T-helper 17 cell (primary cell): ENCODE data around the gene KCNIP2. TPM values are rescaled to one million over a fixed set of nuclear protein-coding genes. Genes with fewer than 3 reads are reported as not detected.
"Not testable (repeated sequence)": the region's sequence is repeated elsewhere in the genome, so short reads cannot be mapped to it uniquely, and the experiment has no call there.

Experiments
- ATAC-seq: fragments of 150-1000 bp; cut with Tn5 transposase; 2 replicates; pipeline ENCODE4 v1.10.0; 2021; ENCODE audit warnings: mild to moderate bottlenecking, moderate library complexity
- DNase-seq, 3 donors: peaks; one replicate each; pipeline versions ENCODE4 v3.0.0 to v3.0.0-alpha.2; 2020 to 2021
- H3K9me3 ChIP-seq: one replicate; pipeline ENCODE4 v1.7.0; 2013; ENCODE audit warnings: low read length, mild to moderate bottlenecking; ENCODE audit not compliant: control insufficient read depth, poor library complexity, severe bottlenecking
- H3K27ac Mint-ChIP-seq: one replicate; pipeline ENCODE4 v1.8.0; 2022; ENCODE audit warnings: mild to moderate bottlenecking, moderate library complexity, mixed read lengths
- H3K27me3 Mint-ChIP-seq: one replicate; pipeline ENCODE4 v1.8.0; 2022; ENCODE audit warnings: mixed read lengths
- H3K36me3 Mint-ChIP-seq: one replicate; pipeline ENCODE4 v1.8.0; 2022; ENCODE audit warnings: low read depth, mixed read lengths
- H3K4me1 Mint-ChIP-seq: one replicate; pipeline ENCODE4 v1.8.0; 2022; ENCODE audit warnings: mild to moderate bottlenecking, mixed read lengths
- H3K4me3 Mint-ChIP-seq: one replicate; pipeline ENCODE4 v1.8.0; 2022; ENCODE audit warnings: mild to moderate bottlenecking, moderate library complexity, mixed read lengths
- total RNA-seq, 4 donors: library from RNA in 2 of 4; stranded (reverse) in 2 of 4; gene quantifications; one replicate each; pipeline ENCODE4 v1.2.3 and lab custom pipeline; 2022 to 2026

KCNIP2 gene
- total RNA-seq, 2 donors from 2014 or later = 2.9 to 4.1 TPM

GRCh38 chr10:101812606-101813005, 31.0 kb downstream of the KCNIP2 start:
- Mint-ChIP-seq H3K4me1 (peaks cover 30% of the 10 kb centered on the region), H3K4me3 (no peak overlapping the region), H3K27ac (no peak overlapping the region), H3K36me3 (no peaks in the 10 kb centered on the region), H3K27me3 (no peaks in the 10 kb centered on the region)
- DNase-seq (no peak), ATAC-seq (no peak)
- no peaks in the 10 kb centered on the region for H3K9me3 ChIP-seq

DNA sequence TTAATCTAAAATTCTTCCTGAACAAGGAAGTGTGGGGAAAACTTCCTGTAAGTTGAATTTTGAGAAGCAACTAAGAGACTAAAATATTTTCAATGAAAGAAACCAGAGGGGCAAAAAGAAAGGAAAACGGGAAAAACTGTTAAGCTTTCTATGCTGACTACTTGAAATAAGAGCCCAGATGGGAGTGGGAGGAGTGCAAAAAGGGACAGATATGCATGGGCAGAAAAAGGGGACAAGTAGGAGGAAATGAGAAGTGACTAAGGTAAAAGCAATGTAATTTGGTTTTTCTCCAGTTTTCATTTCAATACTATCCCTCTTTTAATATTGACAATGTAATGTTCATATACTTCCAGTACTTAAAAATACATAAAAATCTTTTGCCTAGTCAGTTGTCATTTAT, 36.4 kb downstream of the KCNIP2 start:
- H3K4me3 Mint-ChIP-seq = no peak overlapping the region
- H3K36me3 Mint-ChIP-seq = peaks cover 3% of the 10 kb centered on the region
- H3K27ac Mint-ChIP-seq = peak overlapping the region; percentile 2
- DNase-seq = no peak
- ATAC-seq = no peak
- H3K9me3 ChIP-seq = no peaks in the 10 kb centered on the region
- peaks cover 14% of the 10 kb centered on the region for H3K4me1 Mint-ChIP-seq
- H3K27me3 Mint-ChIP-seq = no peaks in the 10 kb centered on the region

GRCh38 chr10:101803511-101803910, 40.1 kb downstream of the KCNIP2 start:
- Mint-ChIP-seq H3K27ac (no peak overlapping the region), H3K4me3 (no peak overlapping the region)
- no peak for ATAC-seq

DNA sequence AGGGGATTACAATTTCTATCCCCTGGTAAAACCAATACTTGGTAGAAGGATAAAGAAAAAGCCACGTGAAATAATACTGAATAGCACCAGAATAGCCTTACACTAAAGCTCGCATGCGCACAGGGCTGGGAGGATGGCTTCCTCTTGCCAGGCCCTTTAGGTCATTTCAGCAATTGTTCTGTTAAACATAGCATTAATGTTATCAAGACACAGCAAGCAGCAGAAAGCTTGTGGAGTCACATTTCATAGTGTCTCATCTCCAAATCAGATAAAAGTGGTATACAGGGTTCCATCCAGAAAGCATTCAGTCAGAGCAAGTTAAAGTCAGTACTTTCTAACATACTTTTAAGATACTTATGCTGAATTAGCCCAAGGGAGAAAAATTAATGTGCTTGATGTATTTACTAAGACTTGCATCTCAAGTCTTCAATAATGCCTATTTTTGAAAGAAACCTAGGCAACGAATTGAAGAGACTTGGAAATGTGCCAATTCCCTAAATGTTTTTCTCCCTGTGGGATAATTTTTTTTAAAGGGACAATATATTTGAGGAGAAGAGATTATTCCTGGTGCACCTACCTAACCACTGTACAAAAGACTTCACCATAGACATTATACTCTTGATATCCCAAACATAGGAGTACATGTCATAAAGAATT, 46.1 kb downstream of the KCNIP2 start:
- DNase-seq (no peak), ATAC-seq (no peak)
- peaks cover 8% of the 10 kb centered on the region for H3K36me3 Mint-ChIP-seq
- H3K9me3 ChIP-seq = no peaks in the 10 kb centered on the region
- no peak overlapping the region for H3K27ac Mint-ChIP-seq
- peaks cover 23% of the 10 kb centered on the region for H3K4me1 Mint-ChIP-seq
- no peak overlapping the region for H3K4me3 Mint-ChIP-seq
- H3K27me3 Mint-ChIP-seq = no peaks in the 10 kb centered on the region

More at GRCh38 chr10:101803511-101803910, 40.1 kb downstream of the KCNIP2 start:
- H3K36me3 Mint-ChIP-seq = peaks cover 8% of the 10 kb centered on the region
- H3K4me1 Mint-ChIP-seq = peaks cover 26% of the 10 kb centered on the region
- no peaks in the 10 kb centered on the region for H3K9me3 ChIP-seq
- no peaks in the 10 kb centered on the region for H3K27me3 Mint-ChIP-seq
- DNase-seq = no peak

- Mint-ChIP-seq H3K27ac (no peak overlapping the region), H3K27me3 (no peaks in the 10 kb centered on the region), H3K4me1 (peaks cover 5% of the 10 kb centered on the region), H3K36me3 (peaks cover 2% of the 10 kb centered on the region), H3K4me3 (no peak overlapping the region)
- ATAC-seq (no peak), DNase-seq (no peak)
- H3K9me3 ChIP-seq = no peaks in the 10 kb centered on the region
These were observed 50.1 kb downstream of the KCNIP2 start for GRCh38 chr10:101793526-101793925.

DNA sequence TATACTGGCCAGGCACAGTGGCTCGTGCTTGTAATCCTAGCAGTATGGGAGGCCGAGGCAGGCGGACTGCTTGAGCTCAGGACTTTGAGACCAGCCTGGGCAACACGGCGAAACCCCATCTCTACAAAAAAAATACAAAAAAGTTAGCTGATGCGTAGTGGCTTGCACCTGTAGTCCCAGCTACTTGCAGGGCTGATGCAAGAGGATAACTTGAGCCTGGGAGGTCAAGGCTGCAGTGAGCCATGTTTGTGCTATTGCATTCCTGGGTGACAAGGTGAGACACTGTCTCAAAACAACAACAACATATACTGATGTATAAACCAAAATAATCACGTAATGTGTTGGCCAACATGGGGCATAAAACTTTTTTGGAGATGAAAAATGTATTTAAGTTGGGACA, 53.9 kb downstream of the KCNIP2 start:
- H3K27me3 Mint-ChIP-seq = no peaks in the 10 kb centered on the region
- peaks cover 5% of the 10 kb centered on the region for H3K36me3 Mint-ChIP-seq

DNA sequence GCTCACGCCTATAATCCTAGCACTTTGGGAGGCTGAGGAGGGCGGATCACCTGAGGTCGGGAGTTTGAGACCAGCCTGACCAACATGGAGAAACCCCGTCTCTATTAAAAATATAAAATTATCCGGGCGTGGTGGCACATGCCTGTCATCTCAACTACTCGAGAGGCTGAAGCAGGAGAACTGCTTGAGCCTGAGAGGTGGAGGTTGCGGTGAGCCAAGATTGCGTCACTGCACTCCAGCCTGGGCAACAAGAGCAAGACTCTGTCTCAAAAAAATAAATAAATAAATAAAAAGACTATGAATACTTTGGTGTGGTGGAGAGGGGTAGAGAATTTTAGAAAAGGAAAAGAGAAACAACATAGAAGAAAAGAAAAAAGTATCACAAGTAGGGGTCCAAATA, 54.4 kb downstream of the KCNIP2 start:
- not testable (repeated sequence) for H3K4me3 Mint-ChIP-seq, H3K27me3 Mint-ChIP-seq
- H3K4me1 Mint-ChIP-seq = peaks cover 14% of the 10 kb centered on the region

More for the DNA sequence above, 53.9 kb downstream of the KCNIP2 start:
- ATAC-seq (no peak), DNase-seq (no peak)
- H3K9me3 ChIP-seq = no peaks in the 10 kb centered on the region
- Mint-ChIP-seq H3K4me1 (peaks cover 10% of the 10 kb centered on the region), H3K27ac (no peak overlapping the region), H3K4me3 (no peak overlapping the region)

DNA sequence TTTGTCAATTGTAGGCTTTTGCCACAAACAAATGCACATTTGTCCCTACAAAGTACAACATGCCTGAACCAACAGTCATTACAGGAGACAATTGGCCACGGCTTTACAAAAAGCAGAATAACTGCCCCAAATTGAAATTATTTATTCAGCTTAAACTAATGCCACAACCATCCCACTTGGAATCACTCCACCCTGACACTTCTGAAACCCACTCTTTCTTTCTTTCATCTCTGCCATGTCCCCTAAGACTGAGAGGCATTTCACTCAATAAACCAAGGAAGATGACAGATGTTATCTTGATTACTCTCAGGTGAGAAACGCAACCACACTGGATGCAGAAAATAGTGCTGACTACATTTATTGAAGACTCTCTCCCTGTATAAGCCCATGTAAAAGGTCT, 57.8 kb downstream of the KCNIP2 start:
- ATAC-seq (no peak), DNase-seq (no peak)
- Mint-ChIP-seq H3K4me1 (peaks cover 38% of the 10 kb centered on the region), H3K4me3 (no peak overlapping the region), H3K27ac (no peak overlapping the region), H3K27me3 (no peaks in the 10 kb centered on the region), H3K36me3 (peaks cover 5% of the 10 kb centered on the region)
- no peaks in the 10 kb centered on the region for H3K9me3 ChIP-seq

More for the DNA sequence above, 54.4 kb downstream of the KCNIP2 start:
- DNase-seq, H3K36me3 Mint-ChIP-seq, H3K9me3 ChIP-seq, H3K27ac Mint-ChIP-seq, ATAC-seq: not testable (repeated sequence)

DNA sequence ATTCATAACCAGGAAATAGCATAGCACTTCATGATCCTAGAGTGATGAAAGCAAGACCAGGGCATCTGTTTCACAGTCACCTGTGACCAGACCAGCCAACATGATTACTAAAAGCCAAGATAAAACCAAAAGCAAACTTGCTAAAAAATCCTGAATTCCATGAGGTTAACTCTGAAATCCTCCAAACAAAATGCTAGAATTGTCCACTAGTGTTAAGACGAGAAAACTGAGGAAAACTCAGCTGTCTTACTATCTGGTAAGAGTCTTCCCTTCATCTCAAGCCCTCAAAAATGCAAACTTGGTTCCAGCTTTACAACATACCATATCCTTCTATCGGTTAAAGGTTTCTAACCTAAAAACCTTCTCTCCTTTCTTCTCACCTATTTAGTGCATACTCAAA, 59.0 kb downstream of the KCNIP2 start:
- DNase-seq (no peak), ATAC-seq (no peak)
- H3K4me1 Mint-ChIP-seq = peaks cover 42% of the 10 kb centered on the region
- peaks cover 5% of the 10 kb centered on the region for H3K36me3 Mint-ChIP-seq
- no peaks in the 10 kb centered on the region for H3K27me3 Mint-ChIP-seq
- no peaks in the 10 kb centered on the region for H3K9me3 ChIP-seq
- peak overlapping the region; percentile 99 for H3K4me3 Mint-ChIP-seq
- H3K27ac Mint-ChIP-seq = peak overlapping the region; percentile 99

DNA sequence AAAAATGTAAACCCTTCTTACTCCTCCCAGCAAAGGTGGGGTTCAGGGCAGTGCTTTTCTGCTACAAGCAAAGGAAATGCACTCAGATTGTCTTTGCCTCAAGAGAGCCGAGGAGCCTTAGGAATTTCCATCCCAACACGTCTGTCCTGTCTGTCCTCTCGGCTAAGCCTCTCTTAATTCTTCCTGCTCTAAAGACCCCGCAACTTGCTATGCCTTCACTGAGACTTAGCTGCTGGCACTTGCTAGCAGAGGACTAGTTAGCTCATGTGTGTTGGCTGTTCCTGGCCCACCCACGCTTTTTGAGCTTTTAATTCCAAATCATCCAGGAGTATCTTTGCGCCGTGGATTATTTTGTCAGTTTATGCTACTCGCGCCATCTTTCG, 59.9 kb downstream of the KCNIP2 start:
- Mint-ChIP-seq H3K36me3 (peaks cover 8% of the 10 kb centered on the region), H3K27me3 (peaks cover 7% of the 10 kb centered on the region), H3K4me1 (peaks cover 50% of the 10 kb centered on the region)

GRCh38 chr10:101782811-101783735, 60.5 kb downstream of the KCNIP2 start, which contains the start of gene NPM3:
TSS of gene NPM3 (minus strand) at chr10:101783446. CDS start at chr10:101783390, 56 bp downstream.
- H3K9me3 ChIP-seq = no peaks in the 10 kb centered on the region
- H3K4me1 Mint-ChIP-seq = peaks cover 51% of the 10 kb centered on the region
- H3K4me3 Mint-ChIP-seq = peak within 1 kb of the TSS; percentile 99
- H3K36me3 Mint-ChIP-seq = peaks cover 8% of the 10 kb centered on the region
- peak; percentile 61 to 69 (median 69) for DNase-seq
- H3K27me3 Mint-ChIP-seq = peaks cover 14% of the 10 kb centered on the region
- peak within 1 kb of the TSS; percentile 99 for H3K27ac Mint-ChIP-seq
- peak; percentile 81 for ATAC-seq

More for the DNA sequence above, 59.9 kb downstream of the KCNIP2 start:
- DNase-seq = no peak
- H3K9me3 ChIP-seq = no peaks in the 10 kb centered on the region
- peak overlapping the region; percentile 99 for H3K4me3 Mint-ChIP-seq
- H3K27ac Mint-ChIP-seq = peak overlapping the region; percentile 99
- ATAC-seq = no peak

GRCh38 chr10:101781984-101782810, 61.4 kb downstream of the KCNIP2 start:
- DNase-seq (no peak), ATAC-seq (no peak)
- H3K9me3 ChIP-seq = no peaks in the 10 kb centered on the region
- peak overlapping the region; percentile 99 for H3K4me3 Mint-ChIP-seq
- H3K27me3 Mint-ChIP-seq = peaks cover 22% of the 10 kb centered on the region
- peaks cover 6% of the 10 kb centered on the region for H3K36me3 Mint-ChIP-seq
- peaks cover 53% of the 10 kb centered on the region for H3K4me1 Mint-ChIP-seq
- H3K27ac Mint-ChIP-seq = peak overlapping the region; percentile 99

DNA sequence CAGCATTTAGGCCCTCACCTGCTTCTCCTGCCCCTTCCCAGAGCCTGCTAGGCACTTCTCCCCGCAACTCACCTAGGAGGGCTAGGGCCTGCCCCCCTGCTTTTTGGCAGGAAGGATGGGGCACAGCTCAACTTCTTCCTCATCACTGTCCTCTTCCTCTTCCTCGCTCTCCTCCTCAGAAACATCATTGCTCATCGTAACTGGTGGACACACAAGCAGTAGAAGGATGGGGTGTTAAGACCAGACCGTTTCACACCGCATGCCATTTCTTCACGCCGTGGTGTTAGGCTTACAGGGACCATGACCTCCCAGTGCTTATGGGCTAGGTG, 62.0 kb downstream of the KCNIP2 start:
- H3K4me3 Mint-ChIP-seq = peak overlapping the region; percentile 99
- DNase-seq (no peak), ATAC-seq (no peak)
- peak overlapping the region; percentile 99 for H3K27ac Mint-ChIP-seq
- peaks cover 28% of the 10 kb centered on the region for H3K27me3 Mint-ChIP-seq
- peaks cover 5% of the 10 kb centered on the region for H3K36me3 Mint-ChIP-seq
- no peaks in the 10 kb centered on the region for H3K9me3 ChIP-seq
- peaks cover 55% of the 10 kb centered on the region for H3K4me1 Mint-ChIP-seq
